ENCODE results near the gene REX1BD. TPM values are rescaled to one million over a fixed set of nuclear protein-coding genes. Genes with fewer than 3 reads are reported as not detected.

Gene REX1BD
- total and polyA plus RNA-seq, 2 of the 13 experiments (the other 11 are each of a cell fraction or from before 2014, with no cell fraction given), result 7.5 to 25.4 TPM

GRCh38 chr19:18611327-18612050 is 22.9 kb downstream of the REX1BD start (continued):
- TF ChIP-seq ZNF660 (CRISPR knock-in tag; IDR thresholded peaks at IDR 0.05; ENCODE audit: borderline replicate concordance, low read depth) (no peak), ZFX (CRISPR knock-in tag; IDR thresholded peaks at IDR 0.05; ENCODE audit: low read depth) (peak; percentile 27), ZNF605 (CRISPR knock-in tag; IDR thresholded peaks at IDR 0.05) (no peak), HDAC6 (IDR thresholded peaks at IDR 0.05; ENCODE audit: low read depth, low read length) (no peak), RFX1 (IDR thresholded peaks at IDR 0.05) (no peak), SNAPC2 (CRISPR knock-in tag; IDR thresholded peaks at IDR 0.05) (no peak), REXO4 (CRISPR knock-in tag; IDR thresholded peaks at IDR 0.05; ENCODE audit: borderline replicate concordance) (no peak), ZFP36 (IDR thresholded peaks at IDR 0.05; ENCODE audit: borderline replicate concordance, low read depth, low read length, partially characterized antibody) (no peak), MEIS1 (CRISPR knock-in tag; IDR thresholded peaks at IDR 0.05; ENCODE audit: borderline replicate concordance) (no peak), IRF1 (CRISPR knock-in tag; IDR thresholded peaks at IDR 0.05; ENCODE audit: low read depth) (no peak), ZNF232 (CRISPR knock-in tag; IDR thresholded peaks at IDR 0.05; ENCODE audit: borderline replicate concordance) (no peak), NAIF1 (CRISPR knock-in tag; IDR thresholded peaks at IDR 0.05; ENCODE audit: borderline replicate concordance) (no peak), MLX (CRISPR knock-in tag; IDR thresholded peaks at IDR 0.05) (no peak), ATM (IDR thresholded peaks at IDR 0.05; ENCODE audit: borderline replicate concordance) (no peak), TCF7L2 (IDR thresholded peaks at IDR 0.05; ENCODE audit: low read depth, low read length) (0 out of 2 replicates have a peak, but pooled peaks have one; percentile 21), ZNF484 (CRISPR knock-in tag; IDR thresholded peaks at IDR 0.05; ENCODE audit: borderline replicate concordance, low read depth) (no peak), RBFOX2 (IDR thresholded peaks at IDR 0.05; ENCODE audit: low read depth, low read length) (0 out of 2 replicates have a peak, but pooled peaks have one; percentile 28), LCORL (IDR thresholded peaks at IDR 0.05) (no peak), LCORL (CRISPR knock-in tag; IDR thresholded peaks at IDR 0.05) (no peak), GMEB1 (CRISPR knock-in tag; IDR thresholded peaks at IDR 0.05; ENCODE audit: borderline replicate concordance) (no peak), TFE3 (CRISPR knock-in tag; IDR thresholded peaks at IDR 0.05) (no peak), TFAP4 (IDR thresholded peaks at IDR 0.05; ENCODE audit: borderline replicate concordance, low read depth) (peak; percentile 42; the same call in 1 of the 2 replicates), ZNF292 (CRISPR knock-in tag; IDR thresholded peaks at IDR 0.05; ENCODE audit: borderline replicate concordance, low read depth) (no peak), ZNF343 (CRISPR knock-in tag; IDR thresholded peaks at IDR 0.05) (no peak)
